Left renal cortex interstitium (tissue), 4 donors: ENCODE results near the gene IGSF8. TPM values are rescaled to one million over a fixed set of nuclear protein-coding genes. Genes with fewer than 3 reads are reported as not detected.
A peak's percentile ranks its signal among the peaks of the same experiment; 100 is the strongest.

Experiments
- DNase-seq, 4 donors: peaks; one replicate each; pipeline ENCODE4 v3.0.0-alpha.2; 2013; ENCODE audit warnings: low read depth in 4 of 4, low spot score in 2 of 4, missing footprints in 1 of 4
- polyA plus RNA-seq, 4 donors: library from polyadenylated mRNA; unstranded; fragments of 120-200 nt; gene quantifications; one replicate each; pipeline ENCODE4 v1.2.1, GENCODE V29; 2013; ENCODE audit not compliant: insufficient read length in 4 of 4

The IGSF8 gene, protein sequence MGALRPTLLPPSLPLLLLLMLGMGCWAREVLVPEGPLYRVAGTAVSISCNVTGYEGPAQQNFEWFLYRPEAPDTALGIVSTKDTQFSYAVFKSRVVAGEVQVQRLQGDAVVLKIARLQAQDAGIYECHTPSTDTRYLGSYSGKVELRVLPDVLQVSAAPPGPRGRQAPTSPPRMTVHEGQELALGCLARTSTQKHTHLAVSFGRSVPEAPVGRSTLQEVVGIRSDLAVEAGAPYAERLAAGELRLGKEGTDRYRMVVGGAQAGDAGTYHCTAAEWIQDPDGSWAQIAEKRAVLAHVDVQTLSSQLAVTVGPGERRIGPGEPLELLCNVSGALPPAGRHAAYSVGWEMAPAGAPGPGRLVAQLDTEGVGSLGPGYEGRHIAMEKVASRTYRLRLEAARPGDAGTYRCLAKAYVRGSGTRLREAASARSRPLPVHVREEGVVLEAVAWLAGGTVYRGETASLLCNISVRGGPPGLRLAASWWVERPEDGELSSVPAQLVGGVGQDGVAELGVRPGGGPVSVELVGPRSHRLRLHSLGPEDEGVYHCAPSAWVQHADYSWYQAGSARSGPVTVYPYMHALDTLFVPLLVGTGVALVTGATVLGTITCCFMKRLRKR
- polyA plus RNA-seq: 10 to 100 TPM; 26.9 to 43.7 (median 38.6) TPM

DNA sequence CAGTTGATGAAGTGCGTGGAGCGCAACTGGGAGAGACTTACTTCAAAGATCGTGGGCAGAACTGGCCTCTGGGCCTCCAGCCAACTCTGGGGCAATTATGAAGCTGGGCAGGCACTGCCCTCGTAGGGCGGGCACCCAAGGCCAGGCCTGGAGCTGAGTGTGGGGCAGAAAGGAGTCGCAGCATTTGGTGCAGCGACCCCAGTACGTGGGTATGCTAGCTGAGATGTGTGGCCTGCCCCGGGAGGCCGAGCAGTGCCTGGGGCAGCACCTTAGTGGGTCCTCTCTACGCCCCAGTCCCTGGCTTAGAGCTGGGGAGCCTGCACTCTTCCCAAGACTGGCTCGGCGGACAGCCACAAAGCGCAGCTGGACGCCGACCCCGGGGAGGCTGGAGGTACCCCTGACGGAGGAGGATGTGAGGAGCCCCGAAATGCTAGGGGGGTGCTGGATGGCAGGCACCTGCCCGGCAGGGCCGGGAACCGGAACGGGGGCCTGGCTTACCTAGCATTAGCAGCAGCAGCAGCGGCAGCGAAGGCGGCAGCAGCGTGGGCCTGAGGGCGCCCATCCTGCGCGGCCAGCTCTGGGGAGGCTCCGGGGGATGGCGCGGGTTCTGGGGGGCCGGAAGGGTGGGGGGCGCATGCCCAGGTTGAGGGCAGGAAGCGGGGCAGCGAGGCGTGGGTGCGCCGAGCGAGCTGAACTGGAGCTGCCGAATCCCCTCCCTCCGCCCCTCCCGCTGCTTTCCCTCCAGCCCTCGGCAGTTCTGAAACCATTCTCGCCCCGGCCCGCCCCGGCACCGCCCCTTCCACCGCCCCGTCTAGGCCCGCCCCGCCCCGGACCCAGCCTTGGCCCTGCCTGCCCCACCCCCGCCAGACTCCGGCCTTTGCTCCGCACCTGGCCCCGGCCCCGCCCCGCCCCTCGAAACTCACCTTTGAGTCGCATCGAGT lies at the start of gene IGSF8:
Gene IGSF8, minus strand, starts transcription at position 709 of the 941 bp plus-strand sequence. Its CDS starts 147 bp downstream, at position 562.
- DNase-seq: peak in 1 of 4 donors; percentile 70

DNA sequence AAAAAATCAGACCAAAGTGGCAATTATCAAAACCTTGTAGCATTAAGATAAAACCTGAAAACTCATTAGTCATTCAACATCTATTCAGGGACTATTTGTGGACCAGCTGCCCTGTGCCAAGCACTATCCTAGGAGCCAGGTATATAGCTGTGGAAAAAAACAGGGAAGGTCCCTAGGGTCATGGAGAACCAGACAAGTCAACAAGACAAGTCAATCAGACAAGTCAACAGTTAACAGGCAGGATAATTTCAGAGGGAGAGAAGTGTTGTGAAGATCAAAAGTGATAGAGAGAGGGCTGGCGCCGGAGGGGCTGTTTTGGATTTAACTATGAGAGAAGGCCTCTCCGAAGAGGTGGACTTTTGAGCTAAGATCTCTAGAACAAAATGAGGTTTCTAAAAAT lies 49.7 kb upstream of the IGSF8 start:
- no peak for DNase-seq

DNA sequence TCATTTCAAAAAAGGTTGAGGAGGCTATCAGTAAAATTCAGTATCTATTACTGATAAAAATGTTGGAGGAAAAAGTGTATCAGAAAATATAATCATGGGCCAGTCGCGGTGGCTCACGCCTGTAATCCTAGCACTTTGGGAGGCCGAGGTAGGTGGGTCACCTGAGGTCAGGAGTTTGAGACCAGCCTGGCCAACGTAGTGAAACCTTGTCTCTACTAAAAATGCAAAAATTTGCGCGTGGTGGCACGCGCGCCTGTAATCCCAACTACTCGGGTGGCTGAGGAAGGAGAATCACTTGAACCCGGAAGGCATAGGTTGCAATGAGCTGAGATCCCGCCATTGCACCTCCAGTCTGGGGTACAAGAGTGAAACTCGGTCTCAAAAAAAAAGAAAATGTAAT lies 47.7 kb upstream of the IGSF8 start:
- no peak for DNase-seq

DNA sequence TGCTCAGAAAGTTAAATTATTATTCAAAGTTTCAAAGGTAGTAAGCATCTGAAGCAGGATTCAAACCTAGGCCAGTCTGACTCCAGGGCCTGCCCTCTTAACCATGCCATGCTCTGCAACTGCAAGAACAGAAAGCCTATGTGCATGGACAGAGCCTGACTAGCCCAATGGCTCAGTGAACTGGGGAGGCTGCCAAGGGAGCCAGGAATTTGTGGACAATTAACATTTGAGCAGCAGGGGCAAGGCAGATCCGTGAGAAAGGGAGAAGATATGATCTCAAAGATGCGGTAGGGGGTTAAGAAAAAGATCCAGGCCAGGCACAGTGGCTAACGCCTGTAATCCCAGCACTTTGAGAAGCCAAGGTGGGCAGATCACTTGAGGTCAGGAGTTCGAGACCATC lies 46.5 kb upstream of the IGSF8 start:
- DNase-seq: no peak

DNA sequence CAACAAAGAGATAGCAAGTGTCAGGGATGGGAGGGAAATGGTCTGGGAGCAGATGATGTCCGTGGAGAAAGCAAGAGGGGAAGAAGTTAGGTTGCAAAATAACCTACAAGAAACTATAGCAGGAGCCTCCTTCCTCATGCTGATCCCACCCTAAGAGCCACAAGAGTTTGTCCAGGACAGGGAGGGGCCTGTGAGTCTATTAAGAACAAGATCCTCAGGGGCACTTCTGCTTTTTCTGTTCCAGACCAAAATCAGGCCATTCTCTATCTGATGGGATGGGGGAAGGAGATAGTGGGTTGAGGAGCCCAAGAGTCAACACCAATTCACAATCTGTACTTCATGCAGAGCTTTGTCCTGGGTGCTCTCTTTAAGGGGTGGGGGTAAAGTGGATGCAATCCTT lies 45.3 kb upstream of the IGSF8 start:
- no peak for DNase-seq

DNA sequence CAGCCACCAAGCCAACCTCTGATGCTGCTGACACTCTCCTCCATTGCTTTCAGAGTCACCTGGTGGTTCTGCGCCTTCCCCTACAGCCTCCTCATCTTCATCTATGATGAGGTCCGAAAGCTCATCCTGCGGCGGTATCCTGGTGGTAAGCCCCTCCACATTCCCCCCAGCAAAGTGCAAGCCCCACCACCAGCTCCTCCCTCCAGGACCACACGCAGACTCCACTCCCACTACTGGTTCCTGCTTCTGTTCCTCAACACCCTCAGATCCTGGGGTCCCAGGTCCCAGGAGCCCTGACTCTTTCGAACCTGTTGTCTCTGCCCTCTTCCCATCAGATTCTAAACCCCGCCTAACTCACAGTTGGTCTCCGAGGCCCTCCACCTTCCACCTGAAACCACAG lies 41.4 kb upstream of the IGSF8 start:
- no peak for DNase-seq

DNA sequence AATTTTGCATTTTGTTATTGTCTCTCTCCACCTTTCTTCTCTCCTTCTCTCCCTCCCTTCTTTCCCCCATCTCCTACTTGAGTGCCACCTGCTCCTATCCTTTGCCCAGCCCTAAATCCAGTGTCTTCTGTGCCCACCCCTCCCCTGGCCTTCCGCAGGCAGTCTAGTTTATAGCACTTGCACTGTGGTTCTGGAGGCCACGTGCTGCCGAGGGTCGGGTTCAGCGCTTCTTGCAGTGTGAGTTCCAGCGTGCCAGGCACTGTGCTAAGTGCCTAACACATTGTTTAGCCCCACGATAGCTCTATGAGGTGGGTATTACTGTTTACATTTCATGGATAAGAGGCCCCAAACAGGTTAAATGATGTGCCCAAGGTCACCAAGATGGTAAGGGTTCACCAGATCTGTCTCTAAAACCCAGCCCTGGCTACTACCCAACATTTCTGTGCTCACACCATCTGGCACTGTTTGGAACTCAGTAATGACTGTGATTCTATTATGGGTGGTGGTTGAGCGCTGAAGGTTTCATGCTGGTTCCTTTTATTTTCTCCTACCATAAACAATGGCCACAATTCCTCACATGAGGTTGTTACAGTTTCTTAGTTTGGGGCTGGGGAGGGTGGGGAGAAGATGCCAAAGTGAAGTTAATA lies 38.9 kb upstream of the IGSF8 start:
- no peak for DNase-seq

DNA sequence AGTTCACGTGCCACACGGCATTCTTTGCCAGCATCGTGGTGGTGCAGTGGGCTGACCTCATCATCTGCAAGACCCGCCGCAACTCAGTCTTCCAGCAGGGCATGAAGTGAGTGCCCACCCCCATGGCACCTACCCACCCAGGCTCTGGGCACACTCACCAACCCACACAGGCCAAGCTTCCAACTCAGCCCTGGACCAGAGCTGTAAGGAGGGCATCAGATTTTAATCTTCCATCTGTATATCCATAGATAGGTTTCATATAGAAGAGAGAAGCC lies 38.4 kb upstream of the IGSF8 start:
- DNase-seq: no peak

DNA sequence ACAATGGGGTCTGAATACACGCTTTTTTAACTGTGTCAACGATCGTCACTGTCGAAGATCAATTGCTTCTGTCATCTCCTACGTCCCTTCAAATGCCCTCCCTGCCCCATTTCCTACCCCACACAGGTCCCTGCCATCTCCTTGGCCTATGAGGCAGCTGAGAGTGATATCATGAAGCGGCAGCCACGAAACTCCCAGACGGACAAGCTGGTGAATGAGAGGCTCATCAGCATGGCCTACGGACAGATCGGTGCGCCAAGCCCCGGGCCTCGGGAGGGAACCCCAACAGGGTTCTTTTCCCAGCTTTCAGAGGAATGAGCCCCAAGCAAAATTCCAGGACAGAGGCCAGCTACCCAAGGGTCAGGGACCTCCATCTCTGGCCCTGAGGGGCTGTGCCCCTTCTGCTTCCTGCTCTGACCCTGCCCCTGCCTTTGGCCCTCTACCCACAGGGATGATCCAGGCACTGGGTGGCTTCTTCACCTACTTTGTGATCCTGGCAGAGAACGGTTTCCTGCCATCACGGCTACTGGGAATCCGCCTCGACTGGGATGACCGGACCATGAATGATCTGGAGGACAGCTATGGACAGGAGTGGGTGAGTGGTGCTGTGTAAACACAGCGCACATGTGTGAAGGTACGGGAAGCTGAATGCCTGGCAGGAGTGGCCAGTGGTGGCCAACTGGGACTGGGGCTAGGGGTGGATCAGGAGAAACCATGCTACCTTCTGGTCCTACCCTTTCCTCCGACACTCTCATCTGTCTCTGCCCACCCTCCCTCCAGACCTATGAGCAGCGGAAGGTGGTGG lies 37.9 kb upstream of the IGSF8 start:
- no peak for DNase-seq

DNA sequence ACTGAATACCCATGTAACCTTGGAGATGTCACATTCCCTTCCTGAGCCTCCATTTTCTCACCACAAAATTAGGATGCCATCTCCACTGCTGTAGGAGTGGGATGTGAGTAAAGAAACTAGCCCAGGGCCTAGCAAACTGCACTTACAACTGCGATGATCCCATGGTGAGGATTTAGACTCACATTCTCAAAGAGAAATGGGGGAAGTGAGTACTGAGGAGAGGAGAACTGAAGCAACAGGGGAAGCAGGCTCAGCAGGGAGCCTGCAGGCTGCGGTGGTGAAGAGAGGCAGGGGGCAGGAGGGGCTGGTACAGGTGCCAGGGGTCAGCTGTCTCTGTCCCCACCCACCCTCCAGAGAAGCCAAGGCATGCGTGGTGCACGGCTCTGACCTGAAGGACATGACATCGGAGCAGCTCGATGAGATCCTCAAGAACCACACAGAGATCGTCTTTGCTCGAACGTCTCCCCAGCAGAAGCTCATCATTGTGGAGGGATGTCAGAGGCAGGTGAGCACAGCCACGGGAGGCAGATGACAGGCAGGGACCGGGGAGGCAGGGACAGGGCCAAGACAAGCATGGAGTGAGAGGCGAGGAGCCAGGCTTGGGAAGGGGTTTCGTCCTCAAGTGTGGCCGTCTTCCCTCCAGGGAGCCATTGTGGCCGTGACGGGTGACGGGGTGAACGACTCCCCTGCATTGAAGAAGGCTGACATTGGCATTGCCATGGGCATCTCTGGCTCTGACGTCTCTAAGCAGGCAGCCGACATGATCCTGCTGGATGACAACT lies 36.6 kb upstream of the IGSF8 start:
- DNase-seq: no peak

DNA sequence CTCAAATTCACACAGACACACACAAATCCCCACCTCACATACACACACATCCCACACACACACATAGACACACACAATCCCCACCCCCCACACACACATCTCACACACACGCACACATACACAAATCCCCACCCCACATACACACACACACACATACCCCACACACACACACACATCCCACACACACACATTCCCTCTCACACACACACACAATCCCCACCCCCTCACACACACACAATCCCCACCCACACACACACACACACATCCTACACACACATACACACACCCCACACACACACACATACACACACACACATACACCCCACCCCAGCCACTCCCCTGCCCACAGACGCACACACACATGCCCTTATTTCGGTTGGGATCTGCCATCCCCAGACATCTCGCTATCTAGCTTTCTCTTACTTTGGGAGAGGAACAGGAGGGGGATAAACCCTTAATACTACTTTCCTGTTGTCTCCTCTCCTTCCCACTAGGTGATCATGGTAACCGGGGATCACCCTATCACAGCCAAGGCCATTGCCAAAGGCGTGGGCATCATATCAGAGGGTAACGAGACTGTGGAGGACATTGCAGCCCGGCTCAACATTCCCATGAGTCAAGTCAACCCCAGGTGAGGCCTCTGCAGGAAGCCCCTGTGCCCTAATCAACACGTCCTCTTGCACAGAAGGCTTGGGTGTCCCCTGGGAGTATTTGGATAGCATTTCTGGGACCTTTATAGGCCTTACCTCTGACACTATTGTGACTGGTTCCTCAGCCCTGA lies 35.8 kb upstream of the IGSF8 start:
- DNase-seq: no peak

DNA sequence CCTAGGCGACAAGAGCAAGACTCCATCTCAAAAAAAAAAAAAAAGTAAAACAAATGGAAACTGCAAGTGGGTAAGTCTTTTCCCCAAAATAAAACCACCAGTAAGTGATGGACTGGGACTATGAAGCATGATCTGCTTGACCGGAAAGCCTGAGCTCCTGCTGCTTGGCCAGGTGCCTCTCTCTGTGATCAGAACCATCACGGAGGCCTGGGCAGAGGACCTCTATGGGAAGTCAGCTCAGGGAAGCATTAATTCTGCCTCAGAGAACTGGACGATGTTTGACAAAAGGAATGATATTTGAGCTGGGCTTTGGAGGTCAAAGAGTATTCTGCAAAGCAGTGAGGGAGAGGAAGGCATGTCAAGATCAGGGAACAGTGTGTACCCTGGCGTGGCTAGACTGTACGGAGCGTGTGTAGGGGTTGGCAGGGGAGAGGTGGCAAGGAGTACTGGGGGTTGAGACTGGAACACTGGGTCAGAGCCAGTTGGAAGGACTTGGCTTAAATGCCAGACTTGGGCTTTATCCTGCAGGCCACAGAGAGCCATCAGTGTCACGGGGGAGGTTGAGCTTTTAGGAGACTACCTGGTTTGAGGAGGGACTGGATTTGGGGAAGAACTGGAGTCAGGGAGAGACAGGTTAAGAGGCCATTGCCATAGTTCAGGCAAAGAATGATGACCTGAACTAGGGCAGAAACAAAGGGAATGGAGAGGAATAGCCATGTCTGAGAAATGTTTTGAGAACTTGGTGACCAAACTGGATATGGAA lies 33.6 kb upstream of the IGSF8 start:
- DNase-seq: no peak

DNA sequence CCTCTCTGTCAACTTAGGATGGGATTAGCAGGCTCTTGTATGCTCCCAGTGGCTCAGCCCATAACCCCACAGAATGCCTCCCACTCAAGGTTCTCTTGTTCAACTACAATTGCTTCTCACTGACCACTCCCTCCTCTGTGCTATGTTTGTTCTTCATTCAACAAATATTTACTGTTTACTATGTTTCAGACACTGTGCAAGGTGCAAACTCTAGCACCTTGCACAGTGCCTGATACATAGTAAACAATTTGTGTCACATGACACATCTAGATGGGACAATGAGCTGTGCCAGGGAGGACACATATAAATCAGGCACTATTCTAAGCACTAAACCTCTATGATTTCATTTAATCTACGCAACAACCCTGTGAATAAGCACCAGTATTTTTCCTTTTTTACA lies 32.5 kb upstream of the IGSF8 start:
- DNase-seq: no peak

DNA sequence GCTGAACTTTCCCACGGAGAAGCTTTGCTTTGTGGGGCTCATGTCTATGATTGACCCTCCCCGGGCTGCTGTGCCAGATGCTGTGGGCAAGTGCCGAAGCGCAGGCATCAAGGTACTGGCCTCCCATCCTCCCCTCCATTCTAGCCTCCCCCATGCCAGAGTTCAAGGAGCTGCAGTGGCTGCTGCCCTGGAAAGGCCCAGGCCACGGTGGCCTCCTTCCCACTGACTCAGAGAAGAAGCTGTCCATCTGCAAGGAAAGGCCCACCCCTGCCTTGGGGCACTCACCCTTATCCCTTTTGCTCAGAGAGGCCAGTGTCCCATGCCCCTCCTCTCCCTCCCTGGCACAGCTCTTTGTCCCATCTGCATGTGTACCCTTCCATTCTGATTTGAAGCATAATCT lies 32.1 kb upstream of the IGSF8 start:
- no peak for DNase-seq

DNA sequence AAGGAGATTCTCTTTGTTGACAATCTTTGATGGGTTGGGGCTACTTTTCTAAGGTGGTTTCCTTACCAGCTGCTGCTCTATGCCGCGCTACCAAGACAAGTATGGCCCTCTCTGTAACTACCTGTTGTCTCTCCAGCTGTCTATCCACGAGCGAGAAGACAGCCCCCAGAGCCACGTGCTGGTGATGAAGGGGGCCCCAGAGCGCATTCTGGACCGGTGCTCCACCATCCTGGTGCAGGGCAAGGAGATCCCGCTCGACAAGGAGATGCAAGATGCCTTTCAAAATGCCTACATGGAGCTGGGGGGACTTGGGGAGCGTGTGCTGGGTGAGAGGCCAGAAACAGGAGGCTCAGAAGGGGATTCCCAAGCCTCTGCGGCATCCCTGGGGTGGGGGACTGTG lies 31.5 kb upstream of the IGSF8 start:
- DNase-seq: no peak

DNA sequence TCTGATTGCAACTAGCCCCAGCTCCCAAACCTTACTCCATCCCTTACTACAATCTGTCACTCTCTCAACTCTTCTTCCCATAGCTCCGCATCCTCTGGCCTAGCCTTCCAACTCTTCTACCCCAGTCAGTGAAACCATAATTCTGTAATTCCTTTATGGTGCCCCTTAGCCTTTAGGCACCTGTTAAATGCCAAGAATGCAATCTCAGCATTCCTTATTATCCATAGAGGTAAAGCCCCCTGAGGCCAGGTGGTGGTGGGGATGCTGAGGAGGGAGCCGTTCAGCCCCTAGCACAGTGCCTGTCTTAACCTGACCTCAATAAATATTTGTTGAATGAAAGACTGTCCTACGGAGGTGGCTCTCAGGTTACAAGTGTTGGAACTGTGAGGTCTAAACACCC lies 31.1 kb upstream of the IGSF8 start:
- no peak for DNase-seq

DNA sequence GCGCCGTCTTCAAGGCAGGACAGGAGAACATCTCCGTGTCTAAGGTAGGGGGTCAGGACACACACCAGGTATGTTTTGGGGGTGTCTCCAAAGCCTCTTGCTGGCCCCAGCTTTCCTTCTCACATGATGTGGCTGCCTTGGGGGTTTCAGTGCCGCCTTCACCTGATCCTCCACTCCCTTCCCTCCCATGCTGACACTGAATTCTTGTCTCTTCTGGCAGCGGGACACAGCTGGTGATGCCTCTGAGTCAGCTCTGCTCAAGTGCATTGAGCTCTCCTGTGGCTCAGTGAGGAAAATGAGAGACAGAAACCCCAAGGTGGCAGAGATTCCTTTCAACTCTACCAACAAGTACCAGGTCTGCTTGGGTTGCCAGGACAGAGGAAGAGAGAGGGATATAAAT lies 30.6 kb upstream of the IGSF8 start:
- DNase-seq: no peak

DNA sequence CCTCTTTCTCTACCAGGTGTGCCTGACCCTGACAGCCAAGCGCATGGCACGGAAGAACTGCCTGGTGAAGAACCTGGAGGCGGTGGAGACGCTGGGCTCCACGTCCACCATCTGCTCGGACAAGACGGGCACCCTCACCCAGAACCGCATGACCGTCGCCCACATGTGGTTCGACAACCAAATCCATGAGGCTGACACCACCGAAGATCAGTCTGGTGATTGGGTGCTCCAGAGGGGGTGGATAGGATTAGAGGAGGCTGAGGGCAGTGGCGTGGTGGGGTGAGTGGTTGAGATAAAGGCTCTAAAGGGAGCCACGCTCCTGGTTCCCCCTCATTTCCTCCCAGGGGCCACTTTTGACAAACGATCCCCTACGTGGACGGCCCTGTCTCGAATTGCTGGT lies 30.2 kb upstream of the IGSF8 start:
- DNase-seq: no peak
